GM13976 (cell line): ENCODE data around the gene ABHD12.
A peak's percentile ranks its signal among the peaks of the same experiment; 100 is the strongest.

Source experiments
- DNase-seq: peaks from one replicate; pipeline ENCODE4 v3.0.0; 2012; ENCODE audit warnings: low spot score
- in situ Hi-C: fragments of 300-500 bp; cut with MboI; formaldehyde crosslinking; loops from one replicate; pipeline ENCODE4 v1.12.0; 2022; ENCODE audit warnings: low sequenced_read_pairs, mixed read lengths, inconsistent platforms; ENCODE audit not compliant: unreplicated experiment
- TF ChIP-seq, protein P1 (sequence below): IDR thresholded peaks from 2 replicates; pipeline ENCODE4 v1.5.1; 2012; ENCODE audit warnings: borderline replicate concordance, mild to moderate bottlenecking; ENCODE audit not compliant: insufficient read depth; ENCODE audit errors: extremely low read depth, missing control alignments, control extremely low read depth

ABHD12 gene

DNA sequence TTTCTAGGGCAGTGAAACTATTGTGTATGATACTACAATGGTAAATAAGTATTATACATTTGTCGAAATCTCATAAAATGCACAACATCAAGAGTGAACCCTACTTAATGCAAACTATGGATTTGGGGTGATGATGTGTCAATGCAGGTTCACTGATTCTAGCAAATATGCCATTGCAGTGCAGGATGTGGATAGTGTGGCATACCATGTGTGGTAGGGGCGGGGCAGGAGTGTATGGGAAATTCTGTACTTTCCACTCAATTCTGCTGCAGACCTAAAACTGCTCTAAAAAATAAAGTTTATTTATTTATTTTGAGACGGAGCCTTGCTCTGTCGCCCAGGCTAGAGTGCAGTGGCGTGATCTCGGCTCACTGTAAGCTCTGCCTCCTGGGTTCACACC, 44.3 kb downstream of the ABHD12 start:
- no peak for DNase-seq
- TF ChIP-seq, protein P1, sequence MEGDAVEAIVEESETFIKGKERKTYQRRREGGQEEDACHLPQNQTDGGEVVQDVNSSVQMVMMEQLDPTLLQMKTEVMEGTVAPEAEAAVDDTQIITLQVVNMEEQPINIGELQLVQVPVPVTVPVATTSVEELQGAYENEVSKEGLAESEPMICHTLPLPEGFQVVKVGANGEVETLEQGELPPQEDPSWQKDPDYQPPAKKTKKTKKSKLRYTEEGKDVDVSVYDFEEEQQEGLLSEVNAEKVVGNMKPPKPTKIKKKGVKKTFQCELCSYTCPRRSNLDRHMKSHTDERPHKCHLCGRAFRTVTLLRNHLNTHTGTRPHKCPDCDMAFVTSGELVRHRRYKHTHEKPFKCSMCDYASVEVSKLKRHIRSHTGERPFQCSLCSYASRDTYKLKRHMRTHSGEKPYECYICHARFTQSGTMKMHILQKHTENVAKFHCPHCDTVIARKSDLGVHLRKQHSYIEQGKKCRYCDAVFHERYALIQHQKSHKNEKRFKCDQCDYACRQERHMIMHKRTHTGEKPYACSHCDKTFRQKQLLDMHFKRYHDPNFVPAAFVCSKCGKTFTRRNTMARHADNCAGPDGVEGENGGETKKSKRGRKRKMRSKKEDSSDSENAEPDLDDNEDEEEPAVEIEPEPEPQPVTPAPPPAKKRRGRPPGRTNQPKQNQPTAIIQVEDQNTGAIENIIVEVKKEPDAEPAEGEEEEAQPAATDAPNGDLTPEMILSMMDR: no peak
- in situ Hi-C loops: no loop called here

DNA sequence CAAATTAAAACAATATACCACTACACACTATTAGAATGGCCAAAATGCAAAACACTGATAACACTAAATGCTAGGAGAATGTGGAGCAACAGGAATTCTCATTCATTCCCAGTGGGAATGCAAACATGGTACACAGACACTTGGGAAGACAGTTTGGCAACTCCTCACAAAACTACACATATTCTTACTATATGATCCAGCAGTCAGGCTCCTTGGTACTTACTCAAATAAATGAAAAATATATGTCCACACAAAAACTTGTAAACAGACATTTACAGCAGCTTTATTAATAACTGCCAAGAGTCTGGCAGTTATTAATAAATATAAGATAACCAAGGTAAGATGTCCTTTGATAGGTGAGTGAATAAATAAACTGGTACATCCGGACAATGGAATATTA, 44.9 kb downstream of the ABHD12 start:
- no peak for DNase-seq
- in situ Hi-C loops: no loop called here
- TF ChIP-seq, protein P1: no peak

DNA sequence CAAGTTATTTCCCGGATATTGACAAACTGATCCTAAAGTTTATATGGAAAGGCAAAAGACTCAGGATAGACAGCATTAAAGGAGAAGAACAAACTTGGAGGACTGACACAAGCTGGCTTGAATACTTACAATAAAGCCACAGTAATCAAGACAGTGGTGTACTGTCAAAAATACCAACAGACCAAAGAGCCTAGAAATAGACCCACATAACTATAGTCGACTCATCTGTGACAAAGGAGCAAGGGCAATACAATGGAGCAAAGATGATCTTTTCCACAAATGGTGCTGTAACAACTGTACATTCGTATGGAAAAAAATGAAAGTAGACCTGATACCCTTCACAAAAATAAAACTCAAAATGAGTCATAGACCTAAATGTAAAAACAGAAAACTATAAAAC, 46.0 kb downstream of the ABHD12 start:
- TF ChIP-seq, protein P1: no peak
- in situ Hi-C loops: no loop called here
- no peak for DNase-seq

DNA sequence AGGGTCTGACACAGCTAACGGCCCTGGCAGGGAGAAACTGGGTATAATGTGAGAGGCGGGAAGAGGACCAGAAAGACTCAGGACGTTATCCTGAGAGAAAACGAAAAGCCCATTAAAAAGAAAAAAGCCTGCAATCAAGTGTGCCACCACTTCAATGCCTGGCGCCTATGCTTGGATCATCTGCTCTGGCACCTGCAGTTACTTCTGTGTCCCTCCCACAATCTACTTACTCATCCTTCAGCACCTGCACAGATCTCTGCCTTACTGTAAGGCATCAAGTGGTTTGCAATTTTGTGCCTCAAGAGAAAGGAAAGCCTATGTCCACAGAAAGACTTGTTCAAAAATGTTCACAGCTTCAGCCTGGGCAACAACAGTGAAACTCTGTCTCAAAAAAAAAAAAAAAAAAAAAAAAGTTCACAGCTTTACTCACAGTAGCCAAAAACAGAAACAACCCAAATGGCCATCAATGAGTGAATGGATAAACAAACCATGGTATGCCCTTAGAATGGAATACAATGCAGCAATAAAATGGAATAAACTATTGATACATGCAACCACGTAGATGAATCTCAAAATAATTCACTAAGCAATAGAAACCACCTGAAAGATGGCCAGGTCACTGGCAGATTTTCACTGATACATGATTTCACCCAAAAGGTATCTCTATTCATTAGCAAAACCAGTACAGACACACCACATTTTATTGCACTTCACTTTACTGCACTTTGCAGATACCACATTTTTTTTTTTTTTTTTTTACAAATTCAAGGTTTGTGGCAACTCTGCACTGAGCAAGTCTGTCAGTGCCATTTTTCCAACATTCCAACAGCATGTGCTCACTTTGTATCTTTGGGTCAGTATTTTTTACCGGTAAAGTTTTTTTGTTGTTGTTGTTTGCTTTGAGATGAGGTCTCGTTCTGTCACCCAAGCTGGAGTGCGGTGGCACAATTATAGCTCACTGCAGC, 48.6 kb downstream of the ABHD12 start:
- no peak for DNase-seq
- TF ChIP-seq, protein P1: no peak
- in situ Hi-C loops: no loop called here

DNA sequence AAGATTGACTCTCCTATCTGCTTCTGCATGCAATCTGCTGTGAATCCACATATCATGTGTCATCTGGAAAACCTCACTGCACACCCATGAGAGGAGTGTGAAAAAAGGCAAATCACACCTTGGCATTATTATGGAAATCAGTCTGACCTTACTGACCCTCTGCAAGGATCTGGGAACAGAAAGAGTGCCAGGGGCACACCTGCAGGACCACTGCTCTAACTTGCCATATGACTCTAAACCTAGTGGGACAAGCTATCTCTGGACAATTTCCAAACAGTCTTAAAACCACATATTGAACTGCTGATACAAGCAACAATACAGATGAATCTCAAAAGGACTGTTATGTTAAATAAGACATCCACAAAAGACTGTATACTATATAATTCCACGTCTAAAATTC, 50.3 kb downstream of the ABHD12 start:
- TF ChIP-seq, protein P1: no peak
- in situ Hi-C loops: no loop called here
- peak; percentile 4 for DNase-seq

DNA sequence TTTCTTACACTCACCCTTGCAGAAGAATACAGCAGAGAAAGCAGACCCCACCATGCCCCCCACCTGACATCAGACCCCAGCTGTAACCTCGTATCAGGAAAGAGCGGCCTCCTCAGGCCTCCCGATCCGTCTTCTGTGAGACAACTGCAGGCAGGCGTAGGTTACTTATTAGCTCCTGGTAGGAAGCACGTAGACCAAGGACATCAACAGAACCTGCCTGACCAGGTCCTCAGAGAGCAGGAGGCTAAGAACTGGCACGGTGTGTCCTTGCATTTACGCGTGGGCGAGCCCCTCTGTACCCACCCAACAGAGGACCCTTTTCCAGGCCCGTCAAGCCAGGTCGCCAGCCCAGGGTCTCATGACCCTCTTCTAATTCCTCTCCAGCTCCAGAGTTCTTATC, 51.0 kb downstream of the ABHD12 start:
- in situ Hi-C loops: no loop called here
- DNase-seq: peak; percentile 5
- TF ChIP-seq, protein P1: no peak
